ENCODE data around the gene CDC16.
A peak's percentile ranks its signal among the peaks of the same experiment; 100 is the strongest.
"Not testable (repeated sequence)": the region's sequence is repeated elsewhere in the genome, so short reads cannot be mapped to it uniquely, and the experiment has no call there.

The CDC16 gene, protein sequence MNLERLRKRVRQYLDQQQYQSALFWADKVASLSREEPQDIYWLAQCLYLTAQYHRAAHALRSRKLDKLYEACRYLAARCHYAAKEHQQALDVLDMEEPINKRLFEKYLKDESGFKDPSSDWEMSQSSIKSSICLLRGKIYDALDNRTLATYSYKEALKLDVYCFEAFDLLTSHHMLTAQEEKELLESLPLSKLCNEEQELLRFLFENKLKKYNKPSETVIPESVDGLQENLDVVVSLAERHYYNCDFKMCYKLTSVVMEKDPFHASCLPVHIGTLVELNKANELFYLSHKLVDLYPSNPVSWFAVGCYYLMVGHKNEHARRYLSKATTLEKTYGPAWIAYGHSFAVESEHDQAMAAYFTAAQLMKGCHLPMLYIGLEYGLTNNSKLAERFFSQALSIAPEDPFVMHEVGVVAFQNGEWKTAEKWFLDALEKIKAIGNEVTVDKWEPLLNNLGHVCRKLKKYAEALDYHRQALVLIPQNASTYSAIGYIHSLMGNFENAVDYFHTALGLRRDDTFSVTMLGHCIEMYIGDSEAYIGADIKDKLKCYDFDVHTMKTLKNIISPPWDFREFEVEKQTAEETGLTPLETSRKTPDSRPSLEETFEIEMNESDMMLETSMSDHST

GRCh38 chr13:114234645-114235421, at the start of gene CDC16:
CDC16 (plus strand) TSS chr13:114234897; CDS start chr13:114235085, 188 bp downstream.
- peak; percentile 94 for DNase-seq

GRCh38 chr13:114185182-114185971, 49.3 kb upstream of the CDC16 start:
- no peak for DNase-seq

GRCh38 chr13:114194853-114195252, 39.8 kb upstream of the CDC16 start:
- DNase-seq = peak in 1 of 2 experiments; percentile 20

DNA sequence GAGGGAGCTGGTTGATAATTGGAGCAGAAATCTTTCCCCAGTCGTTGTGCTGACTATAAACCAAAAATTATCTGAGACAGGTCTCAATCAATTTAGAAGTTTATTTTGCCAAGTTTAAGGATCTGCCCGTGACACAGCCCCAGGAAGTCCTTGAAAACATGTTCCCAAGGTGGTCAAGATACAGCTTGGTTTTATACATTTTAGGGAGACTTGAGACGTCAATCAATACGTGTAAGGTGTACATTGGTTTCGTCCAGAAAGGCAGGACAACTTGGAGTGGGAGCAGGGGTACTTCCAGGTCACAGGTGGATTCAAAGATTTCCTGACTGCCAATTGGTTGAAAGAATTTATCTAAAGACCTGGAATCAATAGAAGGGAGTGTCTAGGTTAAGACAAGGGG, 38.1 kb upstream of the CDC16 start:
- DNase-seq = no peak

GRCh38 chr13:114198556-114198955, 36.1 kb upstream of the CDC16 start:
- no peak for DNase-seq

DNA sequence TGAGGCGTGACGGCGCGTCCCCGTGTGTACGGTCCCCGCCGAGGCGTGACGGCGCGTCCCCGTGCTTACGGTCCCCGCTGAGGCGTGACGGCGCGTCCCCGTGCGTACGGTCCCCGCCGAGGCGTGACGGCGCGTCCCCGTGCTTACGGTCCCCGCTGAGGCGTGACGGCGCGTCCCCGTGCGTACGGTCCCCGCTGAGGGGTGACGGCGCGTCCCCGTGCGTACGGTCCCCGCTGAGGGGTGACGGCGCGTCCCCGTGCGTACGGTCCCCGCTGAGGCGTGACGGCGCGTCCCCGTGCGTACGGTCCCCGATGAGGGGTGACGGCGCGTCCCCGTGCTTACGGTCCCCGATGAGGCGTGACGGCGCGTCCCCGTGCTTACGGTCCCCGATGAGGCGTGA, 35.2 kb upstream of the CDC16 start:
- not testable (repeated sequence) for DNase-seq

DNA sequence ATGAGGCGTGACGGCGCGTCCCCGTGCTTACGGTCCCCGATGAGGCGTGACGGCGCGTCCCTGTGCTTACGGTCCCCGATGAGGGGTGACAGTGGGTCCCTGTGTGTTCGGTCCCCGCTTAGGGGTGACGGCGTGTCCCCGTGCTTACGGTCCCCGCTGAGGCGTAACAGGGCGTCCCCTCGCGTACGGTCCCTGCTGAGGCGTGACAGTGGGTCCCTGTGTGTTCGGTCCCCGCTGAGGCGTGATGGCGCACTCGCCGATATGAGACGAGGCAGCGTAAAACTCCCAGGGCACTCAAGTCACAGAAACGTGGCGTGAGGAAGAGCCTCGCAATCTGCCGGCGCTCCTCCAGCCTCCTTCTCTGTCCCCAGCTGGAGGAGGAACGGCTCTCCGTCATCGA, 34.7 kb upstream of the CDC16 start:
- DNase-seq = no peak

DNA sequence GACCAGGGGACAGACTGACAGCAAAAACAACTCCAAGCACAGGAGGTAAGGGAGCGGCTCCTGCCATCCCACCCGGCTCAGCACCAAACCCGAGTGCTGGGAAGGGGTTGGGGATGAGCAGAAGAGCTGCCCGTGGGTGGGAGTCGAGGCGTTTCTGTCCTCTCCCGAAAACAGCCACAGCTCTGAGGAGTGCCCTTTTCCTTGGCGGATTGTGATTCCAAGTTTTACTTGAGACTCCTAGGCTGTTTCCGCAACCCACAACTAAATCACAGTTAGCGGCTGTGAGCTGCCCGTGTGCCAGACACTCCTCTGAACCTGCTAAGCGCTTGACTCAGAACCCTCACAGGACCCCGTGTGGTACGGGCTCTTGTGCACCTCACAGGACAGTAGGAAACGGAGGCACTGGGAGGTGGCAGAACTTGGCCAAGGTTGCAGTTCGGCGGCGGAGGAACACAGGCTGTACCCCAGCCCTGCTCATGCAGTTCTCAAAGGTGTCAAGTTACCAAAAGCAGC, 34.2 kb upstream of the CDC16 start:
- no peak for DNase-seq

DNA sequence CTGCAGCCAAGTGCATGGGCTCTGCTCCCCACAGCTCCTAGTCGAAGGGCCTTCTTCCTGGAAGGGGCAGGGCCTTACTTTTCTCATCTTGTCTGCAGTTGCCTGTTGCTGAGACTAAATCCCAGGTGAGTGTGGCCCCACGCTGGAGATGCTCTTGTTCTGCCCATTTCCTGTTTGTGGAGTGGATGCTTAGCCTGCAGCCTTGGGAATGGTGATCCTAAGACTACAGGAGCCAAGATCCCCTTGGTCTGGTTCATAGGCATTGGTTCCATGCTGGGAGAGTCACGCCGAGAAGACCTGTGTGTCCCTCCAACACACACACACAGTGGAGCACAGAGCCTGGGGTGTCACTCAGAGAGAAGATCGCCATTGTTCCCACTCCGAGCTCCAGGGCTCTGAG, 32.1 kb upstream of the CDC16 start:
- no peak for DNase-seq

GRCh38 chr13:114203536-114203935, 31.2 kb upstream of the CDC16 start:
- peak in 1 of 2 experiments; percentile 16 for DNase-seq

- no peak for DNase-seq
Measured at GRCh38 chr13:114204894-114205293, 29.8 kb upstream of the CDC16 start.

DNA sequence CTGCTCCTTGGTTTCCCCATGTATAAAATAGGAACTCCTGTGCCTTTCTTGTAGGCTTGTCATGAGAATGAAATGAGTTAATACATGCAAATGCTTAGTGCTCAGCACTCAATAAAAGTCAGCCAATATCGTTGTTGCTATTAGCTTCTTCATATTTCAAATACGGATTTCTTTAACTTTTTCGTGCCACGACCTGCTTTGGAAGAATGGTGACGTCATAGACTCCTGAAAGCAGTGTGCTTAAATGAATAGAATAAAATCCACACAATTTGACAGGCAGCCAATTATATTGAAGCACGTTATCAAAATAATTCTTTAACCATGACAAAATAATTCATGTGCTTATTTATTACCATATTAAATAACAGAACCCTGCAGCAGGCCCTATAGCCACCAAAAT, 26.6 kb upstream of the CDC16 start:
- no peak for DNase-seq

GRCh38 chr13:114211446-114212157, 23.1 kb upstream of the CDC16 start:
- no peak for DNase-seq

GRCh38 chr13:114212158-114212495, 22.6 kb upstream of the CDC16 start:
- no peak for DNase-seq

GRCh38 chr13:114213980-114214379, 20.7 kb upstream of the CDC16 start:
- no peak for DNase-seq

DNA sequence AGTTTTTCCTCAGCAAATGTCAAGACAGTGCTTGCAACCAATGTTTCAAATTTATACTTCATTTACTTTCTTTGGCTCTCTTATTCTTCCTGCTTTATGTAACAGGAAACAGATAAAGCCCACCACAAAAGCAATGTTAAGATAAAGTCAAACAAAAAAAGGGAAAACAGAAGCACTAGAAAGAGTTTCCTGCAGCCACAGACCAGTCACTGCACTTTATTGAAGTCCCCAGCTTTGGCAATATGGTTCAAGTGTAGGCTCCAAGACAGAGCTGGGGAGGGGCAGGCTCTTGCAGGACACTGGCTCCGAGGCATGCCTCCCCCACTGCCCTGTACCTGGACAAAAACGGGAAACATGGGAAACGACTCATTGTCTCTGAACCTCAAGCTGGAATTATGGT, 15.3 kb upstream of the CDC16 start:
- DNase-seq = no peak

GRCh38 chr13:114222461-114222968, 12.2 kb upstream of the CDC16 start:
- no peak for DNase-seq

GRCh38 chr13:114224201-114224600, 10.5 kb upstream of the CDC16 start:
- no peak for DNase-seq

GRCh38 chr13:114225610-114226009, 9.1 kb upstream of the CDC16 start:
- DNase-seq = no peak

DNA sequence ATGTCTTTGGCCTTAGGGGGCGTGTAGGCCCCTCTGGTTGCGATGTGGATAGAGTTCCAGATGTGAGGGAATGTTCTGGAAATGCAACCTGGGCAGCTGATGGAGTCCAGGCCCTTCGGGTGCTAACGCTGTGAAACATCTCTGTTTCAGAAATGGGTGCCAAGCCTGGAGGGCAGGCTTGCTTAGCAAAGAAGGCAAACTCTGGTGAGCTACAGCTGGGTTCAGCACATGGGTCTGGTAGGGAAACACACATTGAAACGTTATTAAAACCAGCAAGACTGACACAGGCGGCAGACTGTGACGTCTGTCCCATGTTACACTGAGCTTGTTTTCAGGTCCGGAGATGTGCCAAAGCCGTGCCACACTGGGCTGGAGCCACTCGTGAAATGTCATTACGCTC, 8.6 kb upstream of the CDC16 start:
- no peak for DNase-seq

GRCh38 chr13:114226699-114227323, 7.9 kb upstream of the CDC16 start:
- peak; percentile 91 to 94 for DNase-seq
